Gastrocnemius medialis (tissue), 4 donors: ENCODE measurements around the gene PBXIP1. TPM values are rescaled to one million over a fixed set of nuclear protein-coding genes. Genes with fewer than 3 reads are reported as not detected.

Experiments
- ATAC-seq, 2 donors: fragments of 150-250 bp; one replicate each; pipeline ENCODE4 v1.9.1; 2016
- DNase-seq, 2 donors: peaks; one replicate each; pipeline ENCODE4 v3.0.0-alpha.2; 2019
- H3K27ac ChIP-seq, 4 donors: fragments of 200-600 bp; sonication (generic); 1 replicate in 1 of 4; 2 replicates in 3 of 4; pipeline ENCODE4 v1.5.1; 2016 to 2018; ENCODE audit warnings: mild to moderate bottlenecking in 2 of 4, moderate library complexity in 1 of 4
- H3K27me3 ChIP-seq, 3 donors: fragments of 200-600 bp; sonication (generic) in 2 of 3; 1 replicate in 1 of 3; 2 replicates in 2 of 3; pipeline versions ENCODE4 v1.5.1 to v1.6.0; 2016 to 2019; ENCODE audit warnings: mild to moderate bottlenecking in 1 of 3, moderate library complexity in 1 of 3
- H3K36me3 ChIP-seq, 2 donors: fragments of 200-600 bp; sonication (generic) in 1 of 2; one replicate each; pipeline ENCODE4 v1.5.1; 2017 to 2018
- H3K4me1 ChIP-seq, 2 donors: fragments of 200-600 bp; sonication (generic) in 1 of 2; one replicate each; pipeline ENCODE4 v1.5.1; 2016 to 2017; ENCODE audit warnings: mild to moderate bottlenecking in 2 of 2
- H3K4me3 ChIP-seq, 4 donors: fragments of 200-600 bp; sonication (generic) in 3 of 4; 1 replicate in 1 of 4; 2 replicates in 3 of 4; pipeline ENCODE4 v1.5.1; 2016 to 2019; ENCODE audit warnings: mild to moderate bottlenecking in 2 of 4
- H3K9me3 ChIP-seq, 3 donors: fragments of 200-600 bp; sonication (generic) in 2 of 3; 1 replicate in 1 of 3; 2 replicates in 2 of 3; pipeline ENCODE4 v1.5.1; 2016 to 2019
- POLR2A ChIP-seq, 2 donors: fragments of 450-650 bp; IDR thresholded peaks; one replicate each; pipeline ENCODE4 v1.6.1; 2017; ENCODE audit warnings: antibody characterized with exemption in 2 of 2, mild to moderate bottlenecking in 2 of 2, moderate library complexity in 2 of 2
- in situ Hi-C, 4 donors: fragments of 200-750 bp; cut with MboI; loops; one replicate each; pipeline versions ENCODE4 v1.15.0 to v1.8.0; 2017; ENCODE audit warnings: low sequenced_read_pairs in 4 of 4
- intact Hi-C: fragments of 100-400 bp; cut with DNase I; formaldehyde crosslinking; loops from one replicate; pipeline ENCODE4 v1.15.1; 2023; ENCODE audit warnings: low total_unique reads
- total RNA-seq, 4 donors: library from RNA; depleted of rRNA; stranded (reverse); fragments of >200 nt; gene quantifications; one replicate each; pipeline versions ENCODE4 v1.1.0 to v1.2.3, GENCODE V29; 2016
- TF ChIP-seq, protein P1 (sequence below), 5 experiments: fragments of 450-650 bp in 3 of 5; fragments of 200-600 bp in 2 of 5; sonication (generic) in 2 of 5; IDR thresholded peaks in 4 of 5; conservative IDR thresholded peaks in 1 of 5; 1 replicate in 4 of 5; 2 replicates in 1 of 5; pipeline ENCODE4 v1.5.1; 2016 to 2019; ENCODE audit warnings: antibody characterized with exemption in 5 of 5, mild to moderate bottlenecking in 3 of 5, moderate library complexity in 3 of 5

PBXIP1 gene
- total RNA-seq, 4 donors from 2014 or later = 126 to 171 (median 165) TPM

- in situ Hi-C loops = loop anchor here in 3 of 4 donors (5.0 to 25.0 kb wide), 3 partner anchors 36 to 101 kb away; partner anchors contain the start of genes ADAM15 (in 1 of the 3) and EFNA4 (in 1 of the 3)
- no peaks in the 10 kb centered on the region for H3K27me3 ChIP-seq
- H3K27ac ChIP-seq = peak within 1 kb of the TSS; percentile 94 to 100 (median 98)
- ATAC-seq (peak; percentile 87 to 90), DNase-seq (peak; percentile 55 to 62)
- peak; percentile 85 to 87 for TF ChIP-seq POLR2A (IDR thresholded peaks at IDR 0.05)
- TF ChIP-seq, protein P1, sequence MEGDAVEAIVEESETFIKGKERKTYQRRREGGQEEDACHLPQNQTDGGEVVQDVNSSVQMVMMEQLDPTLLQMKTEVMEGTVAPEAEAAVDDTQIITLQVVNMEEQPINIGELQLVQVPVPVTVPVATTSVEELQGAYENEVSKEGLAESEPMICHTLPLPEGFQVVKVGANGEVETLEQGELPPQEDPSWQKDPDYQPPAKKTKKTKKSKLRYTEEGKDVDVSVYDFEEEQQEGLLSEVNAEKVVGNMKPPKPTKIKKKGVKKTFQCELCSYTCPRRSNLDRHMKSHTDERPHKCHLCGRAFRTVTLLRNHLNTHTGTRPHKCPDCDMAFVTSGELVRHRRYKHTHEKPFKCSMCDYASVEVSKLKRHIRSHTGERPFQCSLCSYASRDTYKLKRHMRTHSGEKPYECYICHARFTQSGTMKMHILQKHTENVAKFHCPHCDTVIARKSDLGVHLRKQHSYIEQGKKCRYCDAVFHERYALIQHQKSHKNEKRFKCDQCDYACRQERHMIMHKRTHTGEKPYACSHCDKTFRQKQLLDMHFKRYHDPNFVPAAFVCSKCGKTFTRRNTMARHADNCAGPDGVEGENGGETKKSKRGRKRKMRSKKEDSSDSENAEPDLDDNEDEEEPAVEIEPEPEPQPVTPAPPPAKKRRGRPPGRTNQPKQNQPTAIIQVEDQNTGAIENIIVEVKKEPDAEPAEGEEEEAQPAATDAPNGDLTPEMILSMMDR (IDR thresholded peaks at IDR 0.05 in 4 of 5, conservative IDR thresholded peaks at IDR 0.05 in 1 of 5) = peak; percentile 59 to 88 (median 84)
- H3K36me3 ChIP-seq = peaks cover 4 to 48% of the 10 kb centered on the region in 2 donors
- H3K4me1 ChIP-seq = peaks cover 30 to 38% of the 10 kb centered on the region in 2 donors
- intact Hi-C loops = loop anchor here (1.0 kb wide), 2 partner anchors 38 to 56 kb away; no protein-coding TSS in a partner anchor
- peak within 1 kb of the TSS; percentile 78 to 95 (median 80) for H3K4me3 ChIP-seq
- no peaks in the 10 kb centered on the region for H3K9me3 ChIP-seq
Observed at GRCh38 chr1:154961207-154962155, 5.6 kb upstream of the PBXIP1 start, which contains the start of gene PYGO2. Gene PYGO2 (minus strand): TSS chr1:154961782. CDS start chr1:154961576, 206 bp downstream.

- intact Hi-C loops (loop anchor here (1.0 kb wide), 1 partner anchor 57 kb away; no protein-coding TSS in a partner anchor), in situ Hi-C loops (loop anchor here in 3 of 4 donors (5.0 to 25.0 kb wide), 3 partner anchors 37 to 102 kb away; partner anchors contain the start of genes ADAM15 (in 1 of the 3) and EFNA4 (in 1 of the 3))
- TF ChIP-seq POLR2A (IDR thresholded peaks at IDR 0.05) = no peak
- TF ChIP-seq, protein P1 (IDR thresholded peaks at IDR 0.05 in 4 of 5, conservative IDR thresholded peaks at IDR 0.05 in 1 of 5) = no peak
- Histone ChIP-seq H3K27me3 (no peaks in the 10 kb centered on the region), H3K36me3 (peaks cover 4 to 39% of the 10 kb centered on the region in 2 donors), H3K4me1 (peaks cover 33 to 42% of the 10 kb centered on the region in 2 donors), H3K9me3 (no peaks in the 10 kb centered on the region), H3K27ac (peak overlapping the region; percentile 94 to 100 (median 98)), H3K4me3 (peak overlapping the region; percentile 78 to 95 (median 80))
- no peak for ATAC-seq
- DNase-seq = no peak
Observed at GRCh38 chr1:154960446-154961136, 4.7 kb upstream of the PBXIP1 start.

DNA sequence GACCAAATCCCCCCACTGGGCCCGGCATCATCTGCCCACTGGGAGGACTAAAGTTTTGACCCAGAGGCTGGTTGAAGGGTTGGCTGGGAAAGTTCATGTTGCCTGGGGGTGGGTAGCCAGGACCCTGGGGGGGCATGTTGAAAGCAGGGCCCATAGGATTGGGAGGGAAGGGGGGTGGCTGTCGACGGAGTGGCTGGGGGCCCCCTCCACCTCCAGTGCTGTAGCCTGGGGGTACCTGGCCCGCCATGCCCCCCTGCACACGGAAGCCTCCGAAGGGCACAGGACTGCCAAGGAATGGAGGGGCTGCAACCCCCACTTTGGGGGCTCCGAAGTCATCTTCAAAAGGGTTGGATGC lies 3.5 kb upstream of the PBXIP1 start:
- no peak for DNase-seq
- H3K36me3 ChIP-seq = peaks cover 4 to 28% of the 10 kb centered on the region in 2 donors
- H3K27ac ChIP-seq = peak overlapping the region; percentile 92 to 98 (median 94)
- H3K9me3 ChIP-seq = no peaks in the 10 kb centered on the region
- in situ Hi-C loops (loop anchor here in 1 of 4 donors (25.0 kb wide), 1 partner anchor 103 kb away; the partner anchor contains the start of genes ADAM15 and EFNA4), intact Hi-C loops (no loop called here)
- H3K4me3 ChIP-seq = no peak overlapping the region
- no peaks in the 10 kb centered on the region for H3K27me3 ChIP-seq
- TF ChIP-seq, protein P1 (IDR thresholded peaks at IDR 0.05 in 4 of 5, conservative IDR thresholded peaks at IDR 0.05 in 1 of 5) = no peak
- TF ChIP-seq POLR2A (IDR thresholded peaks at IDR 0.05) = no peak
- ATAC-seq = no peak
- peaks cover 45 to 54% of the 10 kb centered on the region in 2 donors for H3K4me1 ChIP-seq

- Histone ChIP-seq H3K9me3 (no peaks in the 10 kb centered on the region), H3K4me1 (peaks cover 50 to 60% of the 10 kb centered on the region in 2 donors), H3K36me3 (peaks cover 4 to 24% of the 10 kb centered on the region in 2 donors), H3K27me3 (no peaks in the 10 kb centered on the region), H3K27ac (peak overlapping the region; percentile 92 to 98 (median 94)), H3K4me3 (no peak overlapping the region)
- TF ChIP-seq, protein P1 (IDR thresholded peaks at IDR 0.05 in 4 of 5, conservative IDR thresholded peaks at IDR 0.05 in 1 of 5) = no peak
- no peak for TF ChIP-seq POLR2A (IDR thresholded peaks at IDR 0.05)
- in situ Hi-C loops = loop anchor here in 1 of 4 donors (25.0 kb wide), 1 partner anchor 103 kb away; the partner anchor contains the start of genes ADAM15 and EFNA4
- no peak for DNase-seq
- no peak for ATAC-seq
- intact Hi-C loops = no loop called here
Observed at GRCh38 chr1:154958681-154959425, 3.0 kb upstream of the PBXIP1 start.
